GM19025 (cell line): Measurements from ENCODE around the gene UBE2O.

Experiments
- ATAC-seq: cut with Tn5 transposase; IDR thresholded peaks from one replicate; pipeline ENCODE4 v1.9.1; 2021; ENCODE audit warnings: mild to moderate bottlenecking, low read depth, moderate library complexity; ENCODE audit not compliant: unreplicated experiment

Gene UBE2O

GRCh38 chr17:76442341-76443338 is 10.3 kb downstream of the UBE2O start:
- no peak for ATAC-seq

- ATAC-seq = no peak
Observed at GRCh38 chr17:76441686-76442340, 11.1 kb downstream of the UBE2O start.

- ATAC-seq = no peak
Observed at GRCh38 chr17:76440751-76441362, 12.1 kb downstream of the UBE2O start.

DNA sequence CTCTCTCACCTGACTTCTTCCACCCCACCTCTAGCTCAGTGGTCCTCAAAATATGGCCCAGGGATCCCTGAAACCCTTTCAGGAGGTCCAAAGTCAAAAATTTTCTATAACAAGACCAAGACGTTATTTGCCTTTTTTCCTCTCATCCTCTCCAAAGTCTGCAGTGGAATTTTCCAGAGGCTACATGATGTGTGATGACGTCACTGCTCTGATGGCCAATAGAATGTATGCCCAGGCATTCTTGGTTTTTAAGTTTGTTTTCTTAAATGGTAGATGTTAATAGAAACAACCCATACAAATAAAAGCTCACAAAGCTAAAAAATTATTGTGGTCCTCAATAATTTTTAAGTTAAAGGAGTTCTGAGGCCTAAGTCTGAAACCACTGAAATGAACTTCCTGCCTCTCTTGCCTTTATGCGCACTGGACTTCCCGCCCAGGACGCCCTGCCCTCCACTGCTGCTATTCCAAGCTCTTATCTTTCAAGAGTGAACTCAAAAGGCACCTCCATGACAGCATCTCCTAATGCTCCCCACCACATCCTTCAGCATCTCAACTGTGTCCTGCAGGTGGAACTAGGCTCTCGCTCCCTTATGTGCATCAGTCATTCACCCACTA is 13.5 kb downstream of the UBE2O start:
- no peak for ATAC-seq

GRCh38 chr17:76438906-76439305 is 14.0 kb downstream of the UBE2O start:
- ATAC-seq = no peak

GRCh38 chr17:76437467-76438402 is 15.2 kb downstream of the UBE2O start:
- ATAC-seq = no peak

- no peak for ATAC-seq
Observed at GRCh38 chr17:76435751-76436150, 17.2 kb downstream of the UBE2O start.

DNA sequence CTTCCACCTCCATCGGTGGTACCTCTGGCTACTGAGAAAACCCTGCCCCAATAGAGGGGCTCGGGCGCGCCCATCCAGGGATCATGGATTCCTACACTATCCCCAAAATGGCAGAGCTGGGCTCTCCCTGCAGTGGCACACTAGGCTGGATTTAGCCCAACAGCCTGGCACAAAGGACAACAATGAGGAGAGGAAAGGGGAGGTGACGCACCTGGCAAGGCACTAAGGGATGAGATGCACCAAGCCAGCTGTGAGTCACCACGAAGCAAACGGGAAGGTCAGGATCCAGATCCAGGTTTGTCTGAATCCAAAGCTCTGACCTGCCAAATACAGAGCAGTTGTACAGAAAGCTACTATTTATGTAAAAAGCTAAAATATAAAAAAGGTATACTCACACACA is 18.1 kb downstream of the UBE2O start:
- no peak for ATAC-seq

DNA sequence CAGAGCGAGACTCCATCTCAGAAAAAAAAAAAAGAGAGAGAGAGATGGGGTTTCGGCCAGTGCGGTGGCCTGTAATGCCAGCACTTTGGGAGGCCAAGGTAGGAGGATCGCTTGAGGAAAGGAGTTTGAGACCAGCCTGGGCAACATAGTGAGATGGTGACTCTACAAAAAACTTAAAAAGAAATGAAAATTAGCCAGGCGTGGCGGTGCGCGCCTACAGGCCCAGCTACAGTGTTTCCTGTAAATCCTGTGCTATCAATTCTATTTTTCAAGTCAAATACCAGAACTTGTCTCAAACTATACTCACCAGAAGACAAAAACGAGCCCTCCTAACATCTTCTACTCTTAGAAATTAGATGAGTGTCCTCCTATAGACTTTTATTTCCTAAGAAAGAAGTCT is 19.3 kb downstream of the UBE2O start:
- ATAC-seq = no peak

DNA sequence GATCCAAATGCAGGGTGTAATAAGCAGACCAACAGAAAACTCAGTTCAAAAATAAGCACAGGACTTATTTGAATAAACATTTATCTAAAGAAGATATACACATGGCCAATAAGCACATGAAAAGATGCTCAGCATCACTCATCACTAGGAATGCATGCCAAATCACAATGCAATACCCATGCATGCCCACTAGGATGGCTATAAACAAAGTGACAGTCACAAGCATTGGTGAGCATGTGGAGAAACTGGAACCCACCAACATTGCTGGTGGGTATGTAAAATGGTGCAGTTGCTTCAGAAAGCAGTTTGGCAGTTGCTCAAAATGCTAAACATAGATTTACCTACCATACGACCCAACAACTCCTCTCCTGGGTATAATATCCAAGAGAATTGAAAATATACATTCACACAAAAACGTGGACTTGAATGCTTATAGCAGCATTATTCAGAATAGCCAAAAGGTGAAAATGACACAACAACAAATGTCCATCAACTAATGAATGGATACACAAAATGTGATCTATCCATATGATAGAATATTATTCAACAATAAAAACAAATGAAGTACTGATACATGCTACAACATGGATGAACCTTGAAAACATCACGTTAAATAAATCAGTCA is 20.1 kb downstream of the UBE2O start:
- ATAC-seq = no peak

- no peak for ATAC-seq
Observed at GRCh38 chr17:76432004-76432403, 20.9 kb downstream of the UBE2O start.

- ATAC-seq = no peak
Observed at GRCh38 chr17:76431509-76431908, 21.4 kb downstream of the UBE2O start.

DNA sequence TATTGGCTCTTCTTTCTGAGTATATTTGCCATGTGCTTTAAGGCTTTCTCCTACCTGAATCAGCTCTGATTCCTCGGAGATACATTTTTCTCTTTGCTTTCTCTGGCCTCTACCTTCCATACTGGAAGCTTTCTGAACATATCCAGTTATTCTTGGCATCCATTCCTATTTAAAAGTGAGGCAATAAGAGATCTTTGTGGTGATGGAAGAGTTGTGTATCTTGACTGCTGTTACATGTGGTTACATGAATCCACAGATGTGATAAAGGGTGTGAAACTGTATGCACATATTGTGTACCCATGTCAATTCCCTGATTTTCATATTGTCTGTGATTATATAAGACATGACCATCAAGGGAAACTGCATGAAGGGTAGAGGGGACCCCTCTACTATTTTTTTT is 24.4 kb downstream of the UBE2O start:
- ATAC-seq = no peak

- ATAC-seq = no peak
Observed at GRCh38 chr17:76427501-76428231, 25.3 kb downstream of the UBE2O start.

DNA sequence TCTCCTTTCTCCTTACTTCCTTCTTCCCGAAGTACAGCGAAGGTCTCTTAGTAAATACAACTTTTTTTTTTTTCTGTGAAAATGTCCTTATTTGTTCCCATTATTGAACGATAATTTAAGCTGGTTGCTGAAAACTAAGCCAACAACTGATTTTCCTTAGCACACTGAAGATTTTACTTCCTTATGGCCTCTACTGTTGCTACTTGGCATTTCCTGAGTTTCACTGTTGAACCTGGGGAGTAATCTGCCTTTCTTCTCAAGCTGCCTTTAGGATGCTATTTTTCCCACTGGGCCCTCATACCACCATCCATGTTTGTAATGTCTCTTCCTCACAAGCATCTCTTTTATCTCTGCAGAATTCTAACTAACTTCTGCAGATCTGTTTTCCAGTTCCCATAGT is 26.1 kb downstream of the UBE2O start:
- no peak for ATAC-seq

- ATAC-seq = no peak
Observed at GRCh38 chr17:76422860-76423259, 30.1 kb downstream of the UBE2O start.

- ATAC-seq = no peak
Observed at GRCh38 chr17:76422406-76422805, 30.5 kb downstream of the UBE2O start.

DNA sequence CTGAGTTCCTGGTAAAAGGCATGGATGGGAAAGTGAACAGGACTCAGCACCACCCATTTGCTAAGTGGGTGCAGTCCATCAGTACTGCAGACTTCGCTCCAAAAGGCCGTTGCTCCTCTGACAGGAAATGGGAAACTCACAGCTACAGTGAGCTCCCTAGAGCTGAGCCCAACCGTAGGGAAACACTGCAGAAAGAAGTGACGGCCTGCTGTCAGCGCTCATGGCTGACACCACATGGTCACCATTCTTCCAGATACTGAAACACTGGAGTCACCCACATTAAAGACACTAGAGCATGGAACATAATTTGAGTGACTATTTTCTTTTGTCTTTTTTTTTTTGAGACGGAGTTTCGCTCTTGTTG is 31.9 kb downstream of the UBE2O start:
- no peak for ATAC-seq
